Eye (tissue), 1 donor: ENCODE results near the gene RXRA.

Experiments
- DNase-seq: peaks from one replicate; pipeline ENCODE4 v3.0.0-alpha.2; 2015

Gene RXRA

DNA sequence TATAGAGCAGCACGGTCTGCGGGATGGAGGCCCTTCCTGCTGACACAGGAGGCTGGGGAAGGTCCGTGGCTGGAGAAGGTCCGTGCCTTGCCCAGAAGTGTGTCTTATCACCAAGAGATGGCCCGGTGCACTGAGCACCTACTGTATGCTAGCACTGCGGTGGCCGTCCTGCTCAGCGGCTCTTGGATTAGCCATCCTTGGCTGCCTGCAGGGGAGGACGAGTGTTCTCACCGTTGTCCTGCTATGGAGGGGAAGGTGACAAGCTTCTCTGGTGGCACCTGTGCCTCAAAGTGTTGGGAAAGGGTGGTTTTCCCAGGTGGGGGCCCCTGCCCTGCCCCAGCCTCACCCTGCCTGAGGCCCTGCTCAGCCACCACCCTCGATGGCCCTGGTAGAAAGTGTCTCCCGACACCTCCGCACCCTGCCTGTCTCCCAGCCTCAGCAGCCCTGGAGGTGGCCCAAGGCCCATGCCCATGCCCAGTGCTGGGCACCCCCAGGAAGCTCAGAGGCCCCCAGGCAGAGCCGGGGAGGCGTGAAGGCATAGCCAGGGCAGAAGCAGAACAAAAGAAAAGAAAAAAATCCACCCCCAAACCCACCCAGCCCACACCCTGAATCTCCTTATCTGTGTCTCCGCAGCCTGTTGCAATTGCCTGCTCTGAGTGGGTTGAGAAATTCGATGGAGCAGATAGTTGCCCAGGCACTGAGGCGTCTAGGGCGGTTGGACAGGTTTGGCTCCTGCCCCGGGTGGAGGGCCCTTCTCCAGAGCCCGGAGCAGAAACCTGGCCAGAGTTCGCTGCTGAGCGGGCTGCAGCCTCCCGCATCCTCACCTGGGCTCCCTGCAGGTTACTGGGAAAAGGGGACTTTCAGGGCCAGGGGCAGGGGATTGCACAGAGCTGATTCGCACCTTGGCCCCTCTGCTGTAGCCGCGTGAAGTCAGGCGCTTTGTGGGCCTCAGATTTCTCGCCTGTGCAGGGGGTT is 30.5 kb downstream of the RXRA start:
- DNase-seq, result no peak

GRCh38 chr9:134357631-134358025 is 31.4 kb downstream of the RXRA start:
- no peak for DNase-seq

DNA sequence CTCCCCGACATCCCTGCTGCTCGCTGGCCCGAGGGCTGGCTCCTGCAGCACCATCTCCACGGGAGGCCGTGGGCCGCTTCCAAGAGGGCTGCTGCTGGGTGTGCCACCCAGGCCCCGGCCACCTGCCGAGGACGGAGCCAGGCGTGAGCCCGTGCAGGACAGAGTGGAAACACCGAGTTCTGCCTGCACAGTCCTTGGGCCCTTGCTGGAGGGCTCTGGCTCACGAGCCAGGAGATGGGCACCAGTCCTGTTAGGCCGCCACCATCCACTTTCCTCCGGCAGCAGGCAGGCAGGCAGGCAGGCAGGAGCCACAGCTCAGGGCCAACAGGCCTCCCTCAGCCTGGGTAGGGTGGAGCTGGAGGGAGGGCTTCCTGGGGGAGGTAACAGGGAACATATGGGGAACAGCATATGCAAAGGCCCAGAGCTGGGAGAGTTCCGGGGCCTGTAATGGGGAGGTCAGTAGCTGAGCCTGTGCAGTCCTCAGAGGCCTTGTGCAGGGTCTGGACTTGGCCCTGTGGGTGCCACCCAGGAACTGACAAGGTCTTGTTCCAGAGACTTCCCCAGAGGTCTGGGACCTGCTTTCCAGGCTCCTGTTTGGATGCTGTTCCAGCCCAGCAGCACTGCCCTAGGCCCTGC is 31.9 kb downstream of the RXRA start:
- no peak for DNase-seq

DNA sequence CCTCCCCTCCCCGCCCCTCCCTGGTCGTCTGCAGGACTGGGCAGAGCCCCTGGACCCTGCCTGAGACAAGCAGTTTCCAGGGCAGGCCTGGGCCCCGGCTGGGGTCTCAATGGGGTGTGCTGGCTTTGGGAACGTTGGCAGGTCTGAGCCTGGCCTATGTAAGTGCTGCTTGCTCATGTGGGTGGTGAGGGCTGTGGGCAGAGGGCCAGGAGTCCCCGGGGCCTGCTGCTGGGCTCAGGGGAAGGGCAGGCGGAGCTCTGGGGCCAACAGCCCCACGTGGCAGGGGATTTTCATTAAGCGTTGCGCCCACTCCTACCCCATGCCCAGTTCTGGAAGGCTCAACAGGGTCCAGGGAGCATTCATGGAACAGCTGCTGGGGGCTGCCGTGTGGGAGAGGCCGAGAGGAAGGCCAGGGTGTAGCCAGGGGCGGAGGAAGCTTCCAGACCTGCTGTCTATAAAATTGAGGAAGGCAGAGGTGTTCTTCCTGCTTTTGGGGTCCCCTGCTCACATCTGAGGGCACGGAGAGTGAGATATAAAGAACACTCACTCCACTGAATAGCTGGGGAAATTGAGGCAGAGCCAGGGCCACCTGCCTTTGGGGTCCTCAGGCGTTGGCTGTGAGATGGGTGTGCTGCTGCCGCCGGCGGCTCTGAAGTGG is 32.5 kb downstream of the RXRA start:
- no peak for DNase-seq

GRCh38 chr9:134359493-134360179 is 33.4 kb downstream of the RXRA start:
- DNase-seq, result no peak

GRCh38 chr9:134360180-134360759 is 34.0 kb downstream of the RXRA start:
- DNase-seq, result no peak

DNA sequence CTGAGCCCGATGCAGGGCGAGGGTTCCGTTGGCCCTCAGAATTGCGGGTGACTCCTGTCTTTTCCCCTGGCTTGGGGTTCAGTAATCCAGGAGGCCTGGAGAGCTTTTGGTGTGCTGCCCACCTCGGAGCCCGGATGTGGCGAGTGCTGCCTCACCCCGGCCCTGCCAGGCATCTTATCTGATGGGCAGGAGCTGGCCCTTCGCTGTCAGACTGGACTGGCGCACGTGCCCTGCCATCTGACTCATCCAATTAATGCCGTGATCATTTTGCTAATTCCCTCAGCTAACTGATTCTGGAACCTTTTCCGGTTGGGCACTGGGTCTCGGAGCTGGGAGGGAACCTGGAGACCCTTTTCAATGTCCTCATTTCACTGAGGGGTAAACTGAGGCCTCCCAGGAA is 34.6 kb downstream of the RXRA start:
- DNase-seq, result no peak

DNA sequence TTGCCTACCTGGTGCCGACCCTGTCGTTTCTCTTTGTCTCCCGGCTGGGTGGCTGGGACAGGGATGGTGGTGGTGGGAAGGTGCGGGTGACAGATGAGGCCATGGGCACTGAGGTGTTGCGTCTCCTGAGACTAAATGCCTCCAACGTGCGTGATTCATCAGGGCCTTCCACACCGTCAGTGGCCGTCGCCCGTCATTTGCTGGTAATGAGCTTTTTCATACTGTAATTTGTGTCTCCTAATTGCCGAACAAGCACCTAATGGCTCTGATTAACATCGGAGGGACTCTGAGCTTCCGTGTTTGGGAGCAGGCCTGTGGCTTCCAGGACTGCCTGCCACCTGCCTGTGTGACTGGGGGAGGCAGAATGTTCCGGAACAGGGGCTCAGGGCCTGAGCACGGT is 35.2 kb downstream of the RXRA start:
- no peak for DNase-seq

GRCh38 chr9:134361843-134362414 is 35.7 kb downstream of the RXRA start:
- no peak for DNase-seq

GRCh38 chr9:134363450-134363849 is 37.2 kb downstream of the RXRA start:
- no peak for DNase-seq

DNA sequence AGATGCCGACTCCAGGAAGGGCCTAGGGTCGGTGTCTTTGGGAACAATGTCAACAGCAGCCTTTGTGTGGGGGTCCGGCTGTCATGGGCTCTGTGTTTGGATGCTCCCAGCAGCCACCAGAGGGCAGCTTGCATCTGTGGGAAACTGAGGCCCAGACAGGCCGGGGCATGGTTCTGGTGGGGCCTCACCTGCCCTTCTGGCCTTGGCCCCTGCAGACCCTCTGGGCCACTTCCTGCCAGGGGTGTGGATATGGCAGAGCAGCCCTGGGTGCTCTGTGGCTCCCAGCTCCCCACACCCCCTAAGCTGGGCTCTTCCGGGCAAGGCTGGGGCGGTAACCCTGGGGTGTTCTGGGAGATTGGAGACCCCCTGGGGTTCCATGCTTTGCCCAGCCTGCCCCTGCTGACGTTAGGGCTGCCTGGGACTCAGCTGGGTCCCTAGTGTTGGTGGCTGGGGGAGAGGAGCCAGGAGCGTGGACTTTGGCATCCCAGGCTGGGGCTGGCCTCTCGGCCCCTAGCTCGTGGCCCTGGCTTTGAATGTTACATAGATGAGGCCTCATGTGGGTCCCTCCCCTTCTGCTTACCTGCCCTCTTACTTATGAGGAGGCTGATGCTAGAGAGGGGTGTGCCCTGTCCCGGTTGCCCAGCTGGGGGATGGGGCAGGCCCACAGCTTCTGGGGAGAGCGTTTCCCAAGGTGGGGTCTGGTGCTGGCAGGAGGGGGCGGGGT is 38.3 kb downstream of the RXRA start:
- DNase-seq, result no peak

- DNase-seq, result no peak
Observed at GRCh38 chr9:134365115-134365596, 38.9 kb downstream of the RXRA start.

DNA sequence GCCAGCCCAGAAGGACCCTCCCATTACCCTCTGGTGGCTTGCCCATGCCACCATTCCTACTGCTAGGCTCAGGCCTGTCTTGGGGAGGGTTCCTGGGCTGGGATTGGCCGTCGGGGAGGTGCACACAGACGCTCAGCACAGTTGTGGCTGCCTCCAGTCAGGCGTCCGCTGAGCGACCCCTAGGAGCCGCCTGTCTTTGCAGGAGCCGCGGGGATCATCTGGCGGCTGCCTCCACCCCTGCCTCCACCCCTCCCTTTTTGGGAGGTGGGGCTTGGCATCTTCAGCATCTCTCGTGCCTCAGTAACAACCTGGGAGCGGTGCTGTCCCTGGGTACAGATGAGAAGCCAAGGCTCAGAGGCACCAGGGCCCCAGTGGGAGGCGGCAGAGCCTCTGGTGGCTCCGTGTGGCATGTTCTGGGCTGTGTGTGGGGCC is 39.6 kb downstream of the RXRA start:
- peak; percentile 73 for DNase-seq

DNA sequence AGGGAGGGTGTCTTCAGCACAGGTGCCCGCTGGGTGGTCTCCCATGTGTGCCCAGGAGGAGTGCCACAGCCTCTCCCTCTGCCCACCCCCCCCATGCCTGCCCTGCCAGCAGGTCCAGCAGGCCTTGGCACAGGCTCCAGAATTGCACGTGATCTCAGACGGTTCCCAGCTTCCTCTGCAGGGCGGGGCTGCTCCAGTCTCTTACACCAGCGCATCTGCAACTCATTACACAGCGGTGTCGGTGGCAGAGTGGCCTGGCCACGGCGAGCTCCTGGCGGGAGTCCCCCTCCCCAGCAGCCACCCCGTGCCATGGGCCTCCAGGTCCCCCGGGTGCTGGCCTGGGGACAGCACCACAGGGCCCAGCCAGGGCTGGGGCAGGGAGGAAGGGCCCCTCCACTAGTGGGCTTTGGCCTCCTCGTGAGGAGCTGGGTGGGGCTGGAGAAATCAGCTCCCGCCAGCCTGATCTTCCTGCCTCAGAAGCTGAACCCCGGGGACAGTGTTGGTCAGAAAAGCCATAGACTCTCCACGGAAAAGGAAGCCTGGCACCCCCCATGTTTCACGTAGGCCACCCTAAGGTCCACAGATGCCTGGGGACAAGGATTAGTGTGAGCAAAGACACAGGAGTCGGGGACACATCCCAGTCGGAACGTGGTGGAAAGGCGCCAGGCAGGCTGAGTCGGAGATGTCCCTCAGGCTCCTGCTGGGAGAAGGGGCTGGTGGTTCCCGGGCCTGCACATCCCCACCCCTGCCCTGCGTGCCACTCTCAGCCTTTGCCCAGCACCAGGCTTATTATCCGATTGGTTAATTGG is 40.2 kb downstream of the RXRA start:
- peak; percentile 85 for DNase-seq

- no peak for DNase-seq
Observed at GRCh38 chr9:134367061-134367460, 40.8 kb downstream of the RXRA start.

DNA sequence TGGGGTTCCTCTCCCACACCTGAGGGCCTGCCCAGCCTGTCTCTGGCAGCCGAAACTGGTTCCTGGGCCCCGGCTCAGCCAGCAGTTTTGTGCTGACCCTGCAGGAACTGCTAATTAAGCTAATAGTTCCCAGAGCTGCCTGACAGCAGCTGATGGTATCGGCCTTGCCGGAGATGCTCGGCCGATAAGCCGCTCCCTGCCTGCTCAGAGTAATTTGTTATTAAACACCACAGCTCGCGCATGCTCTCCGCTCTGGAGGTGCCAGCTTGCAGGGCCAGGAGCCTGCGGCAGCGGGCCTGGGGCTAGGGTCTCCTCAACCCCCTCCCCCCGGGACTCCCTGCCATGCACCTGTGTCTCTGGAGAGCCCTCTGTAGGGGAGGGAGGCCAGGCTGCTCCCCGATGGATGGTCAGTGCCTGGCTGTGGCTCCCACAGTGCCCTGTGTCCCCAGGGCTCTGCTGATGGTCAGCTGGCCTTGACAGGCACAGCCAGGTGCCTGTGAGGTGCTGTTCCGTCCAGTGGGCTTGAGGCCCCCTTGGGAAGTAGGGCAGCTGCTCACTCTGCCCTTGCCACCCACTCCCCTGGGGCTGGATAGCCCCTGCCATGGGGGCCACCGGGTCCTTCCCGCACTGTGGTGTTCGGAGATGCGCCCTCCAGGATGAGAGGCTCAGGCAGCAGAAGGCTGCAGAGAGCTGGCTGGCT is 41.7 kb downstream of the RXRA start:
- peak; percentile 80 for DNase-seq

DNA sequence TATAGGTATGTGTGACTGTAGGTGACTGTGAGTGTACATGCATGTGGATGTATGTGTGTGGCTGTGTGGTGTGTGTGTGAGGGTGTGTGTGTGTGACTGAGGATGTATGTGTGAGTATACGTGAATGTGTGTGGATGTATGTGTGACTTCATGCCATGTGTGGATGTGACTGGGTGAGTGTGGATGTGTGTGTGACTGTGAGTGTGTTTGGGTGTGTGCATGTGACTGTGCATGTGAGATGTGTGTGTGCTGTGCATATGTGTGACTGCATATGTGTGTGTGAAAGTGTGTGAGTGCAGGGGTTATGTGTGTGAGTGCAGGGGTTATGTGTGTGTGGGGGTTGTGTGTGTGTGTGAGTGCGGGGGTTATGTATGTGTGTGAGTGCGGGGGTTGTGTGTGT is 42.3 kb downstream of the RXRA start:
- no peak for DNase-seq

- DNase-seq, result no peak
Observed at GRCh38 chr9:134369416-134370212, 43.4 kb downstream of the RXRA start.

DNA sequence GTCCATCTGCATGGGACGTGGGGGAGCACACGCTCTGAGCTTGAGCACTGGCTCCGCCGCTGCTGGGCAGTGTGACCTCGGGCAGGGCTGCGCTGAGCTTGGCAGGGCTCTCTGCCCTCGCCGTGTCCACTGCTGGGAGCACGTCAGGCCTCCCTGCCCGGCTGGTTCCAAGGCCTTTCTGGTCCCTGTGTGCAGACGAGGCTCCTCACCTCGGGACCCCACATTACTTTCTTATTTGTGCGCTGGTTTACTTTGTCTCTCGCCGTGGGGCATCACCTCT is 43.9 kb downstream of the RXRA start:
- DNase-seq, result no peak
